ENCODE measurements around the gene WASF2. TPM values are rescaled to one million over a fixed set of nuclear protein-coding genes. Genes with fewer than 3 reads are reported as not detected.

The WASF2 gene
- total RNA-seq, 6 experiments from 2014 or later = 18.4 to 38.1 (median 26.5) TPM

DNA sequence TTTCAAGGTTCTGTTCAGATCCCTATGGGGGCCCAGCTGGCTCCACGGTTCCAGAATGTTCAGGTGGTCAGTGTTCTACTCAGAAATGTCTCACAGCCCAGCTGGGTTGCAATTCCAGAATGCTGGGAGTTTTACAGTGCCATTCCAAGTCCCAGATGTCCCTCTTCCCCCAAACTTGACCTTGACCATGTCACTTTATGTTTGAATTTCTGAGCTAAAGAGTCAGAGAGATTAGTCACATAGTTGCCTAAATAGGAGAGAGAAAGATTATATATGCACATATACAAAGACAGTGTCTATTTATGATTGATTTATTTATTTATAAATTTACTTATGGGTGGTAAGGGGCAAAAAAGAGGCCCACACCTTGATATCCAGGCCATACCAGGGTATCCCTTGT lies 95.0 kb downstream of the WASF2 start:
- no peak for TF ChIP-seq POLR2A (IDR thresholded peaks at IDR 0.05)
- H3K9me3 ChIP-seq = no peaks in the 10 kb centered on the region
- no peak for DNase-seq
- no CpG with 5 or more reads among the region's 1 CpG for WGBS (ENCODE audit: insufficient coverage, low coverage, low lambda C conversion rate, missing lambda C conversion rate)
- H3K27ac ChIP-seq = no peak overlapping the region
- ATAC-seq = no peak
- H3K4me1 ChIP-seq = peaks cover 0 to 6% (median 0%) of the 10 kb centered on the region in 4 donors
- H3K27me3 ChIP-seq = no peaks in the 10 kb centered on the region
- no peak overlapping the region for H3K4me3 ChIP-seq
- intact Hi-C loops (cut with DNase I) = loop anchor here (5.0 kb wide), 3 partner anchors 38 to 98 kb away; no protein-coding TSS in a partner anchor
- no peaks in the 10 kb centered on the region for H3K36me3 ChIP-seq

DNA sequence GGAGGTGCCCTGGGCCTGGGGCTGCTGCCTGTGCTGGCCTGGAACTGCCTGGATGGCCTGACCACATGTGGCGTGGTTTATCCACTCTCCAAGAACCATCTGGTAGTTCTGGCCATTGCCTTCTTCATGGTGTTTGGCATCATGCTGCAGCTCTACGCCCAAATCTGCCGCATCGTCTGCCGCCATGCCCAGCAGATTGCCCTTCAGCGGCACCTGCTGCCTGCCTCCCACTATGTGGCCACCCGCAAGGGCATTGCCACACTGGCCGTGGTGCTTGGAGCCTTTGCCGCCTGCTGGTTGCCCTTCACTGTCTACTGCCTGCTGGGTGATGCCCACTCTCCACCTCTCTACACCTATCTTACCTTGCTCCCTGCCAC lies 95.7 kb downstream of the WASF2 start:
- no peak overlapping the region for H3K4me3 ChIP-seq
- WGBS (ENCODE audit: insufficient coverage, low coverage, low lambda C conversion rate, missing lambda C conversion rate) = 100% methylated on average over 1 of the region's 9 CpGs
- peaks cover 0 to 6% (median 0%) of the 10 kb centered on the region in 4 donors for H3K4me1 ChIP-seq
- no peaks in the 10 kb centered on the region for H3K36me3 ChIP-seq
- no peaks in the 10 kb centered on the region for H3K9me3 ChIP-seq
- ATAC-seq (no peak), DNase-seq (no peak)
- H3K27ac ChIP-seq = no peak overlapping the region
- intact Hi-C loops (cut with DNase I) = loop anchor here in 1 of 2 donors (5.0 kb wide), 2 partner anchors 37 to 92 kb away; no protein-coding TSS in a partner anchor
- no peak for TF ChIP-seq POLR2A (IDR thresholded peaks at IDR 0.05)
- TF ChIP-seq, protein P1, sequence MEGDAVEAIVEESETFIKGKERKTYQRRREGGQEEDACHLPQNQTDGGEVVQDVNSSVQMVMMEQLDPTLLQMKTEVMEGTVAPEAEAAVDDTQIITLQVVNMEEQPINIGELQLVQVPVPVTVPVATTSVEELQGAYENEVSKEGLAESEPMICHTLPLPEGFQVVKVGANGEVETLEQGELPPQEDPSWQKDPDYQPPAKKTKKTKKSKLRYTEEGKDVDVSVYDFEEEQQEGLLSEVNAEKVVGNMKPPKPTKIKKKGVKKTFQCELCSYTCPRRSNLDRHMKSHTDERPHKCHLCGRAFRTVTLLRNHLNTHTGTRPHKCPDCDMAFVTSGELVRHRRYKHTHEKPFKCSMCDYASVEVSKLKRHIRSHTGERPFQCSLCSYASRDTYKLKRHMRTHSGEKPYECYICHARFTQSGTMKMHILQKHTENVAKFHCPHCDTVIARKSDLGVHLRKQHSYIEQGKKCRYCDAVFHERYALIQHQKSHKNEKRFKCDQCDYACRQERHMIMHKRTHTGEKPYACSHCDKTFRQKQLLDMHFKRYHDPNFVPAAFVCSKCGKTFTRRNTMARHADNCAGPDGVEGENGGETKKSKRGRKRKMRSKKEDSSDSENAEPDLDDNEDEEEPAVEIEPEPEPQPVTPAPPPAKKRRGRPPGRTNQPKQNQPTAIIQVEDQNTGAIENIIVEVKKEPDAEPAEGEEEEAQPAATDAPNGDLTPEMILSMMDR (IDR thresholded peaks at IDR 0.05) = no peak
- H3K27me3 ChIP-seq = no peaks in the 10 kb centered on the region

DNA sequence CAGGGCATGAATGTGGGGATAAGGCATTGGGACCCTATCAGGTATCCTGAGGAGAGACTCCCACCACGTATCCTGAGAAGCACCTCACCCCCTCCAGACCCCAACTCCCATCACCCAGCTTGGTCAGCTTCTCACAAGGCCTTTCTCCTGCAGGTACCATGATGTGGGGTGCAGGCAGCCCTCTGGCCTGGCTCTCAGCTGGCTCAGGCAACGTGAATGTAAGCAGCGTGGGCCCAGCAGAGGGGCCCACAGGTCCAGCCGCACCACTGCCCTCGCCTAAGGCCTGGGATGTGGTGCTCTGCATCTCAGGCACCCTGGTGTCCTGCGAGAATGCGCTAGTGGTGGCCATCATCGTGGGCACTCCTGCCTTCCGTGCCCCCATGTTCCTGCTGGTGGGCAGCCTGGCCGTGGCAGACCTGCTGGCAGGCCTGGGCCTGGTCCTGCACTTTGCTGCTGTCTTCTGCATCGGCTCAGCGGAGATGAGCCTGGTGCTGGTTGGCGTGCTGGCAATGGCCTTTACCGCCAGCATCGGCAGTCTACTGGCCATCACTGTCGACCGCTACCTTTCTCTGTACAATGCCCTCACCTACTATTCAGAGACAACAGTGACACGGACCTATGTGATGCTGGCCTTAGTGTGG lies 96.2 kb downstream of the WASF2 start:
- Histone ChIP-seq H3K27me3 (no peaks in the 10 kb centered on the region), H3K9me3 (no peaks in the 10 kb centered on the region), H3K4me3 (no peak overlapping the region), H3K36me3 (no peaks in the 10 kb centered on the region), H3K4me1 (peaks cover 0 to 6% (median 0%) of the 10 kb centered on the region in 4 donors), H3K27ac (no peak overlapping the region)
- intact Hi-C loops (cut with DNase I) = loop anchor here in 1 of 2 donors (5.0 kb wide), 2 partner anchors 36 to 91 kb away; no protein-coding TSS in a partner anchor
- no peak for ATAC-seq
- WGBS (ENCODE audit: insufficient coverage, low coverage, low lambda C conversion rate, missing lambda C conversion rate) = 92% methylated on average over 6 of the region's 18 CpGs
- TF ChIP-seq, protein P1 (IDR thresholded peaks at IDR 0.05) = no peak
- DNase-seq = no peak

DNA sequence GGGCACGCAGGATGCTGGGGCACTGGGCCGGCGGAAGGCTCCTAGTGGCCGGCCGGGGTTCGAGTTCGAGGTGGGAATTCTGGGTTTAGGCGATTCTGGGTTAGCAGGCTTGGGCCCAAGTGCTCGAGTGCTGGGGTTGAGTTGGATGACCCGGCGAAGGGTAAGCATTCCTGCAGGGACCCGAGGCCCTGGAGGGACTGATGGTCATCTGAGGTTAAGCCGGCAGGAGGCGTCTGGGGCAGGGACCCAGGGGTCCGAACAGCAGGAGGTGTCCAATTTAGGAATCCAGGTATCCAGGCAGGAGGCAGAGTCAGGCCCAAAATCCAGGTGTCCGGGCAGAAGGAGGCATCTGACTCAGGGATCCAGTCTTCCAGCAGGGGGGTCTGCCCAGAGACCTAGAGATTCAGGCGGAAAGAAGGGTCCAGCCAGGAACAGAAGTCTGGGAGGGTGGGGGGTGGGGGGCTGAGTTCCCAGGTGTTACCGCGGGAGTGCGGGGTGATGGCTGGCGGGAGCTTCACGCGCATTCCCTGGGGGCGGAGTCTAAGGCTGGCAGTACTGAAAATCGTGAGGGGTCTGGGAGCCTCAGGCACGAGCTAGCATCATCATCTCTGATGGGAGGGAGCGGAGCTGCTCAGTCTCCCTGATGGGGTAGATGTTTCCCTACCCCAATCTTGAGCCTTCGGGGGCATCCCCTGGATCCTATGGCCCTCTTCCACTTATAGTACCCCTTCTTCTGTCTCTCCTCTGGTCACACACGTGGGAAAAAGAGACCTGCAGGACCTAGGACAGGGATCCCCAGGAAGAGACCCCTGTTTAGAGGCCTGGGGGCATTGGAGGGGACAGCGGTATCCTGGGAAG lies 97.0 kb downstream of the WASF2 start:
- Histone ChIP-seq H3K9me3 (no peaks in the 10 kb centered on the region), H3K4me3 (peak overlapping the region; percentile 38 to 41 (median 40)), H3K4me1 (peaks cover 0 to 6% (median 0%) of the 10 kb centered on the region in 4 donors), H3K27me3 (no peaks in the 10 kb centered on the region), H3K36me3 (no peaks in the 10 kb centered on the region), H3K27ac (peak overlapping the region in 1 of 3 donors; percentile 33)
- DNase-seq = no peak
- WGBS (ENCODE audit: insufficient coverage, low coverage, low lambda C conversion rate, missing lambda C conversion rate) = 17% methylated on average over 8 of the region's 30 CpGs
- intact Hi-C loops (cut with DNase I) = loop anchor here in 1 of 2 donors (5.0 kb wide), 2 partner anchors 36 to 91 kb away; no protein-coding TSS in a partner anchor
- TF ChIP-seq POLR2A (IDR thresholded peaks at IDR 0.05) = no peak
- TF ChIP-seq, protein P1 (IDR thresholded peaks at IDR 0.05) = no peak
- ATAC-seq = no peak

Measured in right lobe of liver (tissue), 6 donors.